NCI-H345 (cell line): ENCODE measurements around the gene DNMT3L.
A peak's percentile ranks its signal among the peaks of the same experiment; 100 is the strongest.
"Not testable (repeated sequence)": the region's sequence is repeated elsewhere in the genome, so short reads cannot be mapped to it uniquely, and the experiment has no call there.

Source experiments
- DNase-seq: peaks from one replicate; lab custom pipeline; 2025; lab: John Stamatoyannopoulos, UW

DNMT3L gene

DNA sequence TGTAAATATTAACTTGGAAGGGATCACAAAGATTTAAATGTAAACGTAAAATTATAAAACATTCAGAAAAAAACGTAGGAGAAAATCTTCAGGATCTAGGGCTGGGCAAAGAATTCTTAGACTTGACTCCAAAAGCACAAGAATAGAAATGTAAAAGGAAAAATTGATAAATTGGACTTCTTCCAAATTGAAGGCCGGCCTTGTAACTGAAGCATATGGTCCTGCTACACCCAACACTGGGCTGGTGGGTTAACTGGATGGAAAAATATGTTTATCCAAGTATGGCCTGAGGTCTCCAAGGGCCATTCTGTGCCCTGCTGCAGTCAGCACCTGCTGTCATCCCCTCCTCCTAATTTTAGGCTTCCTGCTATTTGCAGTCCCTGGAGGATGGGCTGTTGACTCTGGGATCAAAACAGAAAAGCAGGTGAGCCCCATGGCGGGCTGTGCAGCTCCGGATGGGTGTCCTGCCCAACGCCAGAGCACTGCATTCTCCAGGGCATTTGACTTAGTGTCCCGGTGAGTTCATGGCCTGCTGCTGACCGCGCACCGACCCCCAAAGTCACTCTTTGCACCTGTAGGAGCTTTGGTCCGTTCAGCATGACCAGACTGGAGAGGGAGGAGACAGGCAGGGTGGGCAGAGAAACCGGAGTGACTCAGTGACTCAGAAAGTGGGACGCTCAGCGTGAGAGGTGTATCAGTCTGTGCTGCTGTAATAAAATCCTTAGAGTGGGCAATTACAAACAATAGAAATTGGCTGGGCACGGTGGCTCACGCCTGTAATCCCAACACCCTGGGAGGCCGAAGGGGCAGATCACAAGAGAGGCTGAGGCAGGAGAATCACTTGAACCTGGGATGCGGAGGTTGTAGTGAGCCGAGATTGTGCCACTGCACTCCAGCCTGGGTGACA is 17.9 kb upstream of the DNMT3L start:
- peak; percentile 54 for DNase-seq

DNA sequence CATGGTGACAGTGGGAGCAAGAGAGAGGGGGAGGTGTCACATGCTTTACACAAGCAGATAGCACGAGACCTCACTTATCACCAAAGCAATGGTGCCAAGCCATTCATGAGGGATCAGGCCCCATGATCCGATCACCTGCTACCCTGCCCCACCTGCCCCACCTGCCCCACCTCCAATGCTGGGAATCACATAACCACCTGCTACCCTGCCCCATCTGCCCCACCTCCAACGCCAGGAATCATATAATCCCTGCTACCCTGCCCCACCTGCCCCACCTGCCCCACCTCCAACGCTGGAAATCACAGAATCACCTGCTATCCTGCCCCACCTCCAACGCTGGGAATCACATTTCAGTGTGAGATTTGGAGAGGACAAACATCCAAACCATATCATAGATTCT is 13.3 kb upstream of the DNMT3L start:
- DNase-seq: no peak

DNA sequence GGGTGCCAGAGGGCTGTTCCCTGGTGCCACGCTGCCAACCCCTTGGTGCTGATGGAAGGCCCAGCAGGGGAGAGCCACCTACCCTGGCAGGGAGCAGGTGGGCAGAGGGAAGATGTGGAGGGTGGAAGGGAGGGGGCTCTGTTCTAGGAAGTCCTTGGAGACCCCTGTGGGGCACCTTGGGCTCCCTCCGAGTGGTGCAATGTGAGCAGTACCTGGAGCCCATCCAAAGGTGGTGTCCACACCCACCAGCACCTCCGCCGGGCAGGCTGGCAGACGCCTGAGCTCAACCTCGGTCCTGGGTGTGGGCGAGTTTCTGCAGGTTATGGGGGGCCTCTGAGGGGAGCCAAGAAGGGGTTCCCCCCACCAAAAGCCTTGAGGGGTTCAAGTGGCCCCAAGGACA is 11.3 kb upstream of the DNMT3L start:
- DNase-seq: no peak

DNA sequence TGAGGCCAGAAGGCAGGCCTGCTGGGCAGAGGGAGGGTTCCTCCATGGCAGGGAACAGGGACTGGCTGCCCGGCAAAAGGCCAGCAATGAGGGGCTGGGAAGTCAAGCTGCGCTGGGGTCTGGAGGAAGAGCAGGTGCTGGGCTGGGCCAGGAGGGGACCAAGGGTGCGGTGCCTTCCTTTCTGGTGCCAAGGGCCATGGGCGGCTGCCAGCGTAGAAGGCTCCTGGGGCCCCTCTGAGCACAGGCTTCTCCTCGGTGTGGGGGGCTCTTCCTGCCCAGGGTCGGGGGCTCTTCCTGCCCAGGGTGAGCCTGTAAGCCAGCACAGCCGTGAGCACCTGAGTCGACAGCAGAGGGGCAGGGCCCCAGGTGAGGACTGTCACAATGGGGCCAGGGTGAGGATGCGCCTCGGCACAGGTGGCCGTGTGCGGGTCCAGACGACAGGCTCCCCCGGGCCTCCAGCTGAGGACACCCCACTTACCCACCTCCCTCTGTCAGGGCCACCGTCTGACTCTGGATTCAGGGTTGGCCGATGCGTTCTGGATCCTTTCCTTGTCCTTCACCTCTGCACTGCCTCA is 10.7 kb upstream of the DNMT3L start:
- DNase-seq: no peak

DNA sequence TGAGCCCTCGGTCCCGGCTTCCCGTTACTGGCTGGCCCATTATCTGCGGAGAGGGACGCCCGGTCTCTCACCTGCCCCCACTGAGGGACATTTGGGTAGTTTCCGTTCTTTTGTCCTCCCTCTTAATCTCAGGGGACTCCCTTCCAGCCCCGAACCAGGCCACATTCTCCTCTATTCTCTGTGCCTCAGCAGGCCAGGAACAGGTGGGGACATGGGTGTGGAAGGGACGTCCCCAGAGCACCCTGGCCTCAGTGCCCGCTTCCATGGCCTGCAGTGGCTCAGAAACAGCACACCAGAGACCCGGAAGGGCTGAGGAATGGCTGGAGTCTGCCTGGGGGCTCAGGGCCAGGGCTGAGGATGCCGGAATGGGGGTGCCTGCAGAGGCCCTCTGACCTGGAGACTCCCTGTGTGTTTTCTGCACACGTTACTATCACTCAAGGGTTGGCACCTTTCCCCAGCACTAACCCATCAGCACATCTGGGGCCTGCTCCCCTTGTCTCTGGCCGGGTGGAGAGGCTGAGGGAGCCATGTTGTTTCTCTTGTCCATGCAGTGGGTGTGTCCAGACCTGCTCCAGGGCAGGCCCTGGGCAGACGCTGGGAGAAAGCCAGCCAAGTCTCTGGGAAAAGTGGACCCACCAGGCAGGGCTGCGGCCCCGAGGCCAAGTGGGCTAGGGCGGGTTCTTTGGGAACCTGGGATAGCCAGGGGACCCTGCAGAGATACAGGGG is 10.0 kb upstream of the DNMT3L start:
- DNase-seq: no peak

DNA sequence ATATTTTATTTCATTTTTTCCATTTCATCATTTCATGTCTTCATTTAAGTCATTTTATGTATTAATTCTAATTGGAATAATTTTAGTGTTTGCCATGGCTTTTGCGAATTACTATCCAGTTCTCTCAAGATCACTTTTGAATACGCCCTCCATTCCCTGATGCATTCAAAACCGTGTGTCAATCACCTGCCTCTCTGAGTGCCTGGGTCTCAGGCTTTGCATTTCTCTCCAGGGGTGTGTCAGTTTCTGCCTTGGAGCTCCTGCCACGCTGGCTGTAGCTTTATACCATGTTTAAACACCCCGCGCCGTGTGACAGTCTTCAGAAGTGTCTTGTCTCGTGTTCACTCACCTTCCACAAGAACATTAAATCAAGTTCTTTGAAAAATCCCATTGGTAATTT is 7.4 kb upstream of the DNMT3L start:
- no peak for DNase-seq

DNA sequence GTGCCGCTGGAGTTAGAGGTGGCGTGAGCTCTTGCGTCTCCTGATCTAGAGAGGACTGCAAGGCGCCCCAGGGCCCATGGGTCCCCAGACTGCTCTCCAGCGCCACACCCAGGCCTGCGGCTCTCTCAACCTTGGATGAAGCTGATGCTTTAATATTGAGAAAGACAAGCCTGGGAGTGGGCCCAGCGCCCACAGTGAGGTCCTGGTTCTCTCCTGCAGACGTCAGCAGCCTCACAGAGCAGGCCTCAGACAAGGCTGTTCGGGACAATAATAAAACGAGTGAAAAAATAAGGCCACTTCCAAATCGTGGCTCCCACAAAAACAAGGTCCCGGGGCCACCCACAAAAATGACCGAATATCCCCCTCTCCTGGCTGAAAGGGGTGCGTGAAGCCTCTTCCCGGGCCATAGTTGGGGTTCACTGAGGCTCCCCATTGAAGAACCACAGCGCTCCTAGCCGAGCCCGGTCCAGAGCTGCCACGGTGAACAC is 6.0 kb upstream of the DNMT3L start:
- DNase-seq: no peak

DNA sequence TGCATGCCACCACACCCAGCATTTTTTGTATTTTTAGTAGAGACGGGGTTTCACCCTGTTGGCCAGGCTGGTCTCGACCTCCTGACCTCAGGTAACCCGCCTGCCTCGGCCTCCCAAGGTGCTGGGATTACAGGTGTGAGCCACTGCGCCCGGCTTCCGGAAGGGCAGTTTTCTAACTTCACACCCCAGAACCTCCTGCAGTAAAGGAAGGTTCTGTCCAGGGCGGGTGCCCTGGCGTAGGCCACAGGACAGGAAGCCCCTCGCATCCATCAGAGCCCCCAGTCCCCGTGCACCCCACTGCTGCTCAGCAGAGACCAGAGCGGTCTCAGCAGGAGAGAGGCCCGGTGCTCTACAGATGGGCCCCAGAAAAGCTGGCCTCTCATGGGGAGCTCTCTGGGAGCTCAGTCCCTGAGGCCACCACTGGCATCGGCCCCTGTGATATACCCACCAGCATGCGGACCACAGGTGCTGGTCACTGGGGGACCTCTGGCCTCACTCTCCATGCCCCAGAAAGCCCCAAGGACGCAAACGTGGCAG is 4.1 kb upstream of the DNMT3L start:
- DNase-seq: no peak

DNA sequence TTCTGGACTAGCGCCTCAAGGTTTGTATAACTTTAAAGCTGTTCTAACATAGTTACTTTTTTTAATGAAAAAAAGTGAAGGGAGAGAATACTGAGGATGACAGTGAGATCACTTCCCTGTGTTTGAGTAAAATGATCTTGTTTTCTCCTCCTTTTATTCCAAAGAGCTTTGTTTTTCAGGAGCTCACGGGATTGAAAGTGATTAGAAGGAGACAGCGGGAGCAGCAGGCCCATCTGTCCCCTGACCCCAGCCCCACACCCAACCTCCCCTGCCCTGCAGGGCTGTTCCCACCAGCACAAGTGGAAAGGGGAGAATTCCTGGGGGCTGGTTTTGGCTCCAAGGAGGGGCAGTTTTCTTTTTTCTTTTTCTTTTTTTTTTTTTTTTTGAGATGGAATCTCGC is 2.1 kb upstream of the DNMT3L start:
- DNase-seq: no peak

DNA sequence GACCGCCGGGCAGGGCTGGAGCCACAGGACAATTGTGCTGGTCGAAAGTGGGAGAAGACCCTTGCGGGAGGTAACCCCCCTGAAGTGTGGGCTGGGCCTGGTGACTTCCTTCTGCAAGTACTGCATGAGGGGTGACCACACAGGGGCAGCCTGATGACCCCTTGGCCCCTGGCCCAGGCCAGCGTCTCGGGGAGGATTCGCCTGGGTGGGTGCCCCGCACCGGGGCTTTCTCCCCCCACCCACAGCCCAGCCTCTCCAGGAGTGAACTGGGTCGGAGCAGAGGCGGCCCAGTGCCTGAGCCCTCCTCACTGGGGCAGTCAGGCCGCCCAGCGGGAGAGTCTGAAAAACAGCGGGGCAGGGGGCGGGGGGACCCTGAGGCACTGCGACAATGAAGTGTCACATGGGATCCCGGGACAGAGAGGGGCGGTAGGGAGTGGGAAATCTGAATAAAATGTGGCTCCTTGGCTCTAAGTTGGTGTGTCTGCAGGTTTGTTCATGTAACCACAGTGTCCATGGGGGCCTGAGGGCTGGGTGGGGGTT is 1.6 kb upstream of the DNMT3L start:
- no peak for DNase-seq

DNA sequence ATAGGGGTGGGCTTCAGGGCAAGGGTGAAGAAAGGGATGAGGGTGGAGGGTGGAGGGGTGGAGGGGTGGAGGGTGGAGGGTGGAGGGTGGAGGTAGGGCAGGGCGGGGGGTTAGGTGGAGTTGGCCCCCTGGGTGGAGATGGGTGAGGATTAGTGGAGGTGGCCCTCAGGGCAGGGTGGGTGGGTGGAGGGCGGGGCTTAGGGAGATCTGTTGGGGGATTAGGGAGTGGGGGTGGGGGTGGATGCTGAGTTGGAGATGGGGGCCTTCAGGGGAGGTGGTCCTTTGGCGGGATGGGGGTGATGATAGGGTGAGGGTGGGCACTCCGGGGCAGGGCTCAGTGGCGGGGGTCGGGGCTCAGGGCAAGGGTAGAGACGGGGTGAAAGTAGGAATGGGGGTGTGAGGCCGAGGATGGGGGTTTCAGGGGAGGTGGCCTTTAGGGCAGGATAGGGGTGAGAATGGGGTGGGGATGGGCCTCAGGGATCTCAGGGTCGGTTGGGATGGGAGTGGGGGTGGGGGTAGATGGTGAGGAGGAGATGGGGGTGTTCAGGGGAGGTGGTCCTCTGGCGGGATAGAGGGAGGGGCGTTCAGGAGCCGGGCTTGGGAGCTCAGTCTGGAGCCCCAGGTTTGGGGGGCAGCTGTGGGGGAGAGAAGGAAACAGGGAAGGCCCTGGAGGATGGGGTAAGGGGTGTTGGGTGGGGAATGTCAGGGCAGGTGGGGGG is 800 bp upstream of the DNMT3L start:
- DNase-seq: no peak

DNA sequence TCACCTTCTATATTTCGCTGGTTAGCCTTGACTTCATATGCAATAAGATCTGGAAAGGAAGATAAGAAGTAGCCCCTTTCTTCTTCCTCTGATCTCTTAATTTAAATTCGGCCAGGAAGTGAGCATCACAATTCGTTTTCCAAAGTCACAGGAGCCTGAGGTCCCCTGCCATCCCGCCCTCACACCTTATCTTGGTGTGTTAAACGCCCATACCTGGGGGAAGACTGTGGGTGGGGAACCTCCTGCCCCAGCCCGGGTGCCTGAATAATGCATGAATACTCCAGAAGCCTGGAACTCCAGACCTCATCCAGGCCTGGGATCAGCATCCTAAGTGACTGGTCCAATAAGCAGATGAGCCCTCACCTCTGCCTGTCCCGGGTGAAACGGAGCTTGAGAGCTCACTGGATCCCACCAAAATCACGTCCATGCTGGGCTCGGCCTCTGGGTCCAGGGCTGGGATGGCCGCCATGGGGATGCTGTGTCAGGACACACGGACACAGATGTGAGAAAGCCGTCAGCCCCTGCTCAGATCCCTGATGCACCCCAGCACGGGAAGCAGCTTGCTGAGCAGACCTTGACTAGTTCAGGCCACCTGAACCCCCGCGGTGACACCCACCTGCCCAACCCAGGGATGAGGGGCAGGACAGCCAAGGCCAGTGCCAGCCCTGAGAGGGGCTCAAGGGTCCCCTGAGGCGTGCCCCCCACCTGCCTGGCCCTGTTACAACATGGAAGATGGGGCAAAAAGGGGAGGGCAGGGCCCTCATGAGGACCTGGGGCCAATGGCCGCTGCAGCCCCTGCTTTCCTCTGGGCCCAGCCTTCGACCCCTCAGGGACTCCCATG is 686 bp downstream of the DNMT3L start:
- no peak for DNase-seq

DNA sequence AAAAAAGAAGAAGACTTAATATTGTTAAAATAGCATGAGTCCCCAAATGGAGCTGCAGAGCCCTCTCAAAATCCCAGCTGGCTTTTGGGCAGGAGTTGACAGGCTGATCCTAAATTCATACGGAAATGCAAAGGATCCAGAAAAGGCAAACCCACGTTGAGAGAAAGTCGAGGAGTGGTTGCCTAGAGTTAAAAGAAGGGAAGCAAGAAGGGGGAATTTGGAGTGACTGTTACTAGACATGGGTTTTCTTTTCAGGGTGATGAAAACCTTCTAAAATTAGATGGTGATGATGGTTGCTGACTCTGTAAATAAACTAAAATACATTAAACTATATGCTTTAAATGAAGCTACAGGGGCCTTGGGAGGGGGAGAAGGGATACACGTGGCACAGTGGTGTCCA is 1.6 kb downstream of the DNMT3L start:
- no peak for DNase-seq

DNA sequence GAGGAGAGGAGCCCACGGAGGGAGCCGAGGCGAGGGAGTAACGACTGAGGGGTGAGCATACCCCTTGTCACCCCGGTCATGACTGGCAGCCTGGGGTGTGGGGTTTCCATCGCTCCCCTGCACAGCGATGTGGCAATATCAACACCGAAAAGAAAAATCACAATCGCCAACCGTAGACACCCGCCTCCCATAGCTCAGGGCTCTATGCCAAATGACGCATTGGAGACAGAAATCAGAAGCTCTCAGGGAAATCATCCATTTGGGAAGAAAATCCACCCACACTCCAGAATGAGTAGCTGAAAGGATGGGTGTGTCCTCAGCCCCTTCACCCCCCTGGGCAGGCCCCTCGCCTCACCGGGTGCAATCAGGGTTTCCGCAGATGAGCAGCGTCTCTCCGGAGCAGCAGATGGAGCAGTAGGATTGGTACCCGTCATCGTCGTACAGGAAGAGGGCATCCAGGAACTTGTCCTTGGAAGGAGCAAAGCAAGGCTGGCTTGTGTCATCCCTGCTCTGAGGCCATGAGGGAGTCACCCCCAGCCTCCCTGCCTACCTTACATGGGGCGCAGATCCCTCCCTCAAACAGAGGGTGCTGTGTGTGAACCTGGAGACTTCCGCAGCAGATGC is 2.5 kb downstream of the DNMT3L start:
- no peak for DNase-seq

DNA sequence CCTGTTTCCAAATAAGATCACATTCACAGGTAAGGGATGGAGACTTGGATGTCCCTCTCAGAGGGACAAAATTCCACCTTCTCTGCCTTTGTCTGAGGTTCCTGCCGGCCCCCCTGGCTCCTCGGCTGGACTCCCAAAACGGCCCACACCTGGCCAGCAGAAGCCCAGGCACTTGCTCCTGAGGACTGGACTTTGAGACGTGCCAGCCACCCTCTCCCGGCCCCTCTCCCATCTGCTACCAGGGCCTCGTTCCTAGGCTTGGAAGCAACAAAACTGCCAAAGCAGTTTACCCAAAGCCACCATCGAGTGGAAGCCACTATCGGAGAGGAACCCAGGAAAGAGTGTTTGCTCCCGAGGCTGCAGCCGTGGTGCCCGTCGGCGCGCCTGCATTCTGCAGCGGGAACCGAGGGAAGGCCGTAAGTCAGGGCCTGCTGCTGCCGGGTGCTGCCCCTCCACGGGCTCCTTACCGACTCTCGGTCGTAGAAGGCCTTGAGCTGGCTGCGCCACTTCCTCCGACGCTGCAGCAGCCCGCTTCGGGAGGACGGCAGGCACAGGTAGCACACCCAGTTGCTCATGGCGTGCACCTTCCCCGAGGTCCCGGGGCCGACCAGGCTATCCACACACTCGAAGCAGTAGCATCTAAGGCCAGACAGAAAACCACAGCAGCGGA is 3.5 kb downstream of the DNMT3L start:
- no peak for DNase-seq

DNA sequence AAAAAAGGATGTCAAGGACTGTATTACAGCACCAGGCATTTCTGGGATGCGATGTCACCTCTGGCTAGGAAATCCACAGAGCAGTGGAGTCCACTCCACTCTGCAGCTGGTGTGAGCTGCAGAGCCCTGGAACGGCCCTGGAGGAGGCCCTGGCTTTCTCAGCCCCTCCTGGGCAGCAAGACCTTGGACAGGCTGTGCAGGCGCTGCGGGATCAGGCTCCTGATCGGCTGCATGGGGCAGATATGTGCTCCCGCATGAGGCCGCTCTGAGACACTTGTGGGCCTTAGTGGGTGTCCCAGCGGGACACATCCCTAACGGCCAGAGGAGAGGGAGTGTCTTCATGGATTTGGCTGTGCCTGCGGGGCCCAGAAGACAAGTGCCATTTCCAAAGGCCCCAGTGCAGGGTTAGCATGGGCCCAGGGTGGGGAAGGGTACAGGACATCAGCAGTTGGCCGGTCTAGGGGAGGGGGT is 6.2 kb downstream of the DNMT3L start:
- no peak for DNase-seq

DNA sequence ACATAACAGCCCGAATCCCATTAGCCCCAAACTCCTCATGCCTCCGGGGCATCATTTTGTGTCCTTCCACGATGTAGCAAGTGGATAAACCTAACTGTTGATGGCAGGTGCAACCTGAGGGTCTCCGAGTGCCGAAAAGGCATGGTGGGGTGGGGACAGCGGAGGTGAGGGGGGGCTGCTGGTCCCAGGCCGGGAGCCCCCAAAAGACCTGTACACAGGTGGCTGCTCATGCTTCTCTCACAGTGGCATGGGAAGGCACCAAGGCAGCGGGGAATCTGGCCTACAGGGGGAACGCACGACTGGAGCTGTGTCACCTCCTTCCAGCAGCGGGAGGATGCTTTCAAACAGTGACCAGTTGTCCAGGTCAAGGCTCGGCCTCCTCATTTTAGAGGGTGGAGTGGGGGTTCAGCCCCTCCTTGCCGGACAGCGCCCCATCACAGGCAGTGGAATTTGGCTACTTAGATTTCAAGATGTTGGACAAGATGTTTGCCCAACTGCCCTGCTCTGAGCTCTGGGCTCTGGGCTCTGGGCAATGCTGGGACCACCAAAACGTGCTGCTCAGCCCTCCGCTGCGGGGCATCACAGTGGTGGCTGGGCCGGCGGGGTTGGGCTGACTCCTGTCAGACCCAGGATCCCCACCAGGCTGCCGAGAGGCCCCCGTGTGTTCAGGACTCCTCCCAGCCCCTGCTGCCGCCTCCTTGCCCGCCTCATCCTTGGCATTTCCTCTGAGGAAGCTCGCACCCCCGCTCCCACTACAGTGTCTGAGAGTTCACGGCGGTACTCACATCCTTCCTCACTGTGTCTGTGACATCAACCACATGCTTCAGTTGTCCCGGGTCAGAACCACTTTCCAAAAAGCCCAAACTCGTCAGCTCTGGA is 7.6 kb downstream of the DNMT3L start:
- DNase-seq: no peak

DNA sequence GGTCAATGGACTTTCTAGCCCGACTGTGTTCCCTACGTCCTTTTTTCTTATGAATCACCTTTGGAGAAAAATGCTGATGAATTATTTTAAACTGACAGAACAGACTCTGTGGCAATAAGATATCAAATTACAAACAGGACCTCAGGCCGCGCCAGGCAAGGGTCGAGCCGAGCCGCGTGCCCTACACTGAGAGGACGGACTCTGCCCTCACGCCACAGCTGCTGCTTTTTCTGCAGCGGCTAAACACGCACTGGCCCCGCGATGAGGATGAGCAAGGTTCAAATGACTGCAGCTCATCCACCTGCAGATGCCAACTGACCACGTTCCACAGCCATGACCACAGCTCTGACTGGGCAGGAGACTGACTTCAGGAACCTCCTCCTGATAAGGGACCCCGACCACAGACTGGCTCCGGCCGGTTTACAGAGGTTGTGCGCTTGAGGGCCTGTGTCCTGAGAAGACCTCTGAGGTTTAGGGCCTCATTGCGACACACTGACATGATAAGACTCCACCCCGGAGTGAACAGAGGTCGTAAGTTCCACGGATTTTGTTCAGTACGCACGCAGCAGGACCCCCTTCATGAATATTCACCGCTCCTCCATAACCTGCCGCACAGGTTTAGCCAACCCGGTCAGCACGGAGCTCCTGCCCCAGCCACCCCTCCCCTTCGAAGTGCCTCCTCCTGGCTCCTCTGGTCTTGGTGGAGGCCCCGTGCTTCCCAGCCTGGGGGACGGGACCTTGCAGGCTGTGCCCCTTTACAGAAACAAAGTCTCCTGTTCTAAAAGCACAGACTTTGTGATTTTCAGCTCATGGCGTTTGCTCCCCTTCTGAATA is 12.3 kb downstream of the DNMT3L start:
- not testable (repeated sequence) for DNase-seq
